HCT116 (cell line): ENCODE results near the gene PER2. TPM values are rescaled to one million over a fixed set of nuclear protein-coding genes. Genes with fewer than 3 reads are reported as not detected.

Source experiments
- ATAC-seq: fragments of 200-7000 bp; cut with Tn5 transposase; 2 replicates; pipeline ENCODE4 v1.9.1; 2020; ENCODE audit warnings: mild to moderate bottlenecking, moderate library complexity
- BruUV-seq: library from RNA; stranded (reverse); fragments of 400-500 nt; replicated peaks from 2 replicates; lab custom pipeline; 2021; lab: Mats Ljungman, UMichigan
- CTCF ChIA-PET: fragments of 300-600 bp; sonication (Branson Sonifier 250); formaldehyde crosslinking; loops from one replicate; lab custom pipeline; 2021; ENCODE audit warnings: antibody characterized with exemption; lab: Charles Lee
- POLR2A ChIA-PET: fragments of 300-600, 350-600 bp; sonication (Branson Sonifier 250); formaldehyde crosslinking; loops from one replicate; lab custom pipeline; 2021; ENCODE audit warnings: antibody characterized with exemption; lab: Charles Lee
- RAD21 ChIA-PET, 2 experiments: fragments of 300-600 bp; sonication (Branson Sonifier 250); formaldehyde crosslinking; loops; one replicate each; lab custom pipeline; 2023; ENCODE audit warnings: low total read pairs in 2 of 2; ENCODE audit not compliant: uncharacterized antibody in 2 of 2, unreplicated experiment in 2 of 2, low non-redundant PET in 1 of 2; lab: Charles Lee
- DNase-seq: peaks from one replicate; pipeline ENCODE4 v3.0.0-alpha.2; 2010; ENCODE audit warnings: low read depth, low spot score
- H2AFZ ChIP-seq: fragments of 200-600 bp; shearing (Covaris generic), sonication (generic); 2 replicates; pipeline ENCODE4 v1.6.1; 2017; ENCODE audit warnings: low read depth, mixed run types, mixed read lengths, antibody characterized with exemption, low read length; ENCODE audit not compliant: poor library complexity, severe bottlenecking
- H3K27ac ChIP-seq: 2 replicates; pipeline ENCODE4 v1.5.1; 2012; ENCODE audit warnings: low read depth, low read length
- H3K27me3 ChIP-seq: fragments of 200-600 bp; sonication (generic); 2 replicates; pipeline ENCODE4 v1.6.1; 2016; ENCODE audit warnings: mixed run types, low read length, mixed read lengths; ENCODE audit not compliant: insufficient read depth
- H3K36me3 ChIP-seq, 2 experiments: fragments of 200-500 bp in 1 of 2; fragments of 200-600 bp in 1 of 2; sonication (Bioruptor generic) in 1 of 2; sonication (generic) in 1 of 2; 2 replicates each; pipeline versions ENCODE4 v1.5.1 to v1.6.1; 2014 to 2016; ENCODE audit warnings: low read length in 2 of 2, inconsistent platforms in 1 of 2, mixed read lengths in 1 of 2, mixed run types in 1 of 2; ENCODE audit not compliant: insufficient read depth in 2 of 2, control insufficient read depth in 1 of 2
- H3K4me1 ChIP-seq, 2 experiments: fragments of 200-600 bp in 1 of 2; sonication (generic) in 1 of 2; 2 replicates each; pipeline versions ENCODE4 v1.5.1 to v1.6.1; 2012 to 2017; ENCODE audit warnings: low read length in 2 of 2, inconsistent platforms in 1 of 2, mild to moderate bottlenecking in 1 of 2, mixed read lengths in 1 of 2, mixed run types in 1 of 2, moderate library complexity in 1 of 2; ENCODE audit not compliant: insufficient read depth in 2 of 2, control insufficient read depth in 1 of 2
- H3K4me2 ChIP-seq: fragments of 200-600 bp; sonication (generic); 2 replicates; pipeline ENCODE4 v1.6.1; 2017; ENCODE audit warnings: mixed run types, low read length, mixed read lengths
- H3K4me3 ChIP-seq, 2 experiments: fragments of 200-600 bp in 1 of 2; sonication (generic) in 1 of 2; replicated peaks in 1 of 2; 2 replicates each; pipeline ENCODE4 v1.5.1; 2011 to 2016; ENCODE audit warnings: low read length in 2 of 2, control low read depth in 1 of 2, low read depth in 1 of 2, mild to moderate bottlenecking in 1 of 2, mixed read lengths in 1 of 2, mixed run types in 1 of 2
- H3K79me2 ChIP-seq: fragments of 200-600 bp; sonication (generic); 2 replicates; pipeline ENCODE4 v1.6.1; 2017; ENCODE audit warnings: mild to moderate bottlenecking, mixed run types, low read length, moderate library complexity, mixed read lengths; ENCODE audit not compliant: insufficient read depth
- H3K9ac ChIP-seq: fragments of 200-600 bp; sonication (generic); 2 replicates; pipeline ENCODE4 v1.6.1; 2016; ENCODE audit warnings: low read length, mixed read lengths
- H3K9me2 ChIP-seq: fragments of 200-600 bp; sonication (generic), shearing (Covaris generic); 2 replicates; pipeline ENCODE4 v1.6.1; 2017; ENCODE audit warnings: mixed run types, mild to moderate bottlenecking, moderate library complexity; ENCODE audit not compliant: insufficient read depth
- H3K9me3 ChIP-seq, 2 experiments: fragments of 200-500 bp in 1 of 2; fragments of 200-600 bp in 1 of 2; sonication (Bioruptor generic) in 1 of 2; sonication (generic) in 1 of 2; 2 replicates each; pipeline ENCODE4 v1.6.1; 2014 to 2017; ENCODE audit warnings: low read length in 2 of 2, mixed read lengths in 2 of 2, inconsistent platforms in 1 of 2, low read depth in 1 of 2, mild to moderate bottlenecking in 1 of 2, mixed run types in 1 of 2, moderate library complexity in 1 of 2; ENCODE audit not compliant: control insufficient read depth in 1 of 2, insufficient read depth in 1 of 2
- H4K20me1 ChIP-seq: fragments of 200-600 bp; sonication (generic), shearing (Covaris generic); 2 replicates; pipeline ENCODE4 v1.6.1; 2017; ENCODE audit warnings: mixed run types, mild to moderate bottlenecking, moderate library complexity; ENCODE audit not compliant: insufficient read depth
- ATF3 ChIP-seq: IDR thresholded peaks from 2 replicates; pipeline ENCODE4 v1.6.1; 2012
- CBX3 ChIP-seq: IDR thresholded peaks from 2 replicates; pipeline ENCODE4 v1.6.1; 2012; ENCODE audit warnings: low read depth
- EGR1 ChIP-seq: IDR thresholded peaks from 2 replicates; pipeline ENCODE4 v1.6.1; 2012; ENCODE audit warnings: low read depth
- ELF1 ChIP-seq: IDR thresholded peaks from 2 replicates; pipeline ENCODE4 v1.6.1; 2012; ENCODE audit warnings: low read depth, borderline replicate concordance
- EZH2 ChIP-seq: fragments of 200-600 bp; sonication (generic); IDR thresholded peaks from 2 replicates; pipeline ENCODE4 v1.6.1; 2017; ENCODE audit warnings: antibody characterized with exemption, mixed run types
- EZH2phosphoT487 ChIP-seq: fragments of 200-600 bp; IDR thresholded peaks from 2 replicates; pipeline ENCODE4 v1.6.1; 2018; ENCODE audit warnings: antibody characterized with exemption, borderline replicate concordance
- FOSL1 ChIP-seq: IDR thresholded peaks from 2 replicates; pipeline ENCODE4 v1.6.1; 2012; ENCODE audit warnings: low read depth
- JUND ChIP-seq: IDR thresholded peaks from 2 replicates; pipeline ENCODE4 v1.6.1; 2012
- MAX ChIP-seq: IDR thresholded peaks from 2 replicates; pipeline ENCODE4 v1.6.1; 2012
- POLR2A ChIP-seq: IDR thresholded peaks from 2 replicates; pipeline ENCODE4 v1.7.0; 2011; ENCODE audit warnings: borderline replicate concordance; ENCODE audit not compliant: insufficient read depth, insufficient read length; ENCODE audit errors: extremely low read depth
- POLR2AphosphoS5 ChIP-seq: IDR thresholded peaks from 2 replicates; pipeline ENCODE4 v1.6.1; 2011; ENCODE audit warnings: mild to moderate bottlenecking, low read depth, low read length, moderate library complexity
- RAD21 ChIP-seq: IDR thresholded peaks from 2 replicates; pipeline ENCODE4 v1.6.1; 2012; ENCODE audit warnings: low read depth, mild to moderate bottlenecking
- REST ChIP-seq: IDR thresholded peaks from 2 replicates; pipeline ENCODE4 v1.6.1; 2012; ENCODE audit warnings: low read depth
- SP1 ChIP-seq: IDR thresholded peaks from 2 replicates; pipeline ENCODE4 v1.6.1; 2012; ENCODE audit warnings: low read depth
- SRF ChIP-seq: IDR thresholded peaks from 2 replicates; pipeline ENCODE4 v1.6.1; 2012; ENCODE audit warnings: low read depth
- TCF7L2 ChIP-seq: IDR thresholded peaks from 2 replicates; pipeline ENCODE4 v1.7.0; 2011; ENCODE audit warnings: borderline replicate concordance, inconsistent platforms; ENCODE audit not compliant: insufficient read depth, insufficient read length; ENCODE audit errors: extremely low read depth
- ZBTB33 ChIP-seq: IDR thresholded peaks from 2 replicates; pipeline ENCODE4 v1.6.1; 2011; ENCODE audit warnings: mild to moderate bottlenecking, low read length, moderate library complexity; ENCODE audit not compliant: insufficient replicate concordance; ENCODE audit errors: extremely low read depth
- ZFX ChIP-seq: fragments of 450-650 bp; IDR thresholded peaks from 2 replicates; pipeline ENCODE4 v1.6.1; 2017
- ZNF274 ChIP-seq: fragments of 200-500 bp; sonication (Bioruptor generic); IDR thresholded peaks from 2 replicates; pipeline ENCODE4 v1.6.1; 2014; ENCODE audit warnings: mild to moderate bottlenecking, low read depth, low read length, inconsistent platforms
- intact Hi-C: fragments of 100-400 bp; cut with micrococcal nuclease; formaldehyde crosslinking; loops from 2 replicates; pipeline ENCODE4 v1.10.0; 2022
- total RNA-seq: library from RNA; stranded (reverse); gene quantifications from one replicate; pipeline ENCODE4 v1.2.1, GENCODE V29; 2021; ENCODE audit not compliant: unreplicated experiment

Gene PER2
- total RNA-seq, 1 experiment from 2014 or later, result 18.7 TPM

- CTCF ChIA-PET, result no interaction called here
These were observed 6.5 kb downstream of the PER2 start for GRCh38 chr2:238281826-238282480.

More at GRCh38 chr2:238281826-238282480, 6.5 kb downstream of the PER2 start:
- H4K20me1 ChIP-seq, result 0 out of 2 replicates have a peak, but pooled peaks cover 4% of the 10 kb centered on the region
- TF ChIP-seq ELF1 (no peak), REST (no peak), POLR2AphosphoS5 (no peak), TCF7L2 (no peak), EZH2 (no peak), EZH2phosphoT487 (no peak), ZFX (no peak), EGR1 (no peak), ATF3 (no peak), CBX3 (no peak), FOSL1 (no peak), SRF (no peak), MAX (no peak), ZBTB33 (no peak), ZNF274 (no peak), POLR2A (no peak), RAD21 (no peak), JUND (no peak), SP1 (no peak)
- ChIA-PET RAD21 (no interaction called here), POLR2A (no interaction called here)
- H3K4me3 ChIP-seq, result no peak overlapping the region
- no peak overlapping the region for H3K4me2 ChIP-seq
- intact Hi-C loops, result no loop called here
- ATAC-seq, result no peak
- peaks cover 0 to 10% of the 10 kb centered on the region in 2 experiments; a peak in 2 of 4 replicates for H3K4me1 ChIP-seq
- no peak overlapping the region for H2AFZ ChIP-seq
- H3K36me3 ChIP-seq, result no peaks in the 10 kb centered on the region
- no peak for DNase-seq
- no TSS peak for BruUV-seq
- no peaks in the 10 kb centered on the region for H3K9me3 ChIP-seq
- H3K9ac ChIP-seq, result no peak overlapping the region
- no peaks in the 10 kb centered on the region for H3K27me3 ChIP-seq
- no peak overlapping the region for H3K27ac ChIP-seq
- H3K79me2 ChIP-seq, result peaks cover 55% of the 10 kb centered on the region
- no peaks in the 10 kb centered on the region for H3K9me2 ChIP-seq
